Trophoblast cell (in vitro differentiated cells and primary cell): ENCODE results near the gene PTGES3L.
A peak's percentile ranks its signal among the peaks of the same experiment; 100 is the strongest.

ENCODE experiments used
- DNase-seq, 2 donors: peaks; one replicate each; pipeline ENCODE4 v3.0.0-alpha.2; 2016
- H2AFZ ChIP-seq: 2 replicates; pipeline ENCODE4 v1.6.1; 2013; ENCODE audit warnings: low read length, moderate library complexity, mild to moderate bottlenecking; ENCODE audit not compliant: insufficient read depth, poor library complexity
- H2AK5ac ChIP-seq: 2 replicates; pipeline ENCODE4 v1.6.1; 2013; ENCODE audit warnings: mild to moderate bottlenecking, low read length
- H2BK120ac ChIP-seq: 2 replicates; pipeline ENCODE4 v1.6.1; 2013; ENCODE audit warnings: low read length, mild to moderate bottlenecking, moderate library complexity; ENCODE audit not compliant: insufficient read depth, poor library complexity
- H2BK12ac ChIP-seq: 2 replicates; pipeline ENCODE4 v1.6.1; 2013; ENCODE audit warnings: mild to moderate bottlenecking, low read length, moderate library complexity
- H2BK5ac ChIP-seq: 2 replicates; pipeline ENCODE4 v1.6.1; 2013; ENCODE audit warnings: low read length, low read depth, moderate library complexity, mild to moderate bottlenecking; ENCODE audit not compliant: poor library complexity
- H3K14ac ChIP-seq: 2 replicates; pipeline ENCODE4 v1.6.1; 2013; ENCODE audit warnings: mild to moderate bottlenecking, low read length
- H3K18ac ChIP-seq: 2 replicates; pipeline ENCODE4 v1.6.1; 2013; ENCODE audit warnings: mild to moderate bottlenecking, low read length
- H3K23ac ChIP-seq: 2 replicates; pipeline ENCODE4 v1.6.1; 2013; ENCODE audit warnings: low read length
- H3K27ac ChIP-seq: 2 replicates; pipeline ENCODE4 v1.5.1; 2013; ENCODE audit warnings: low read depth, mild to moderate bottlenecking, inconsistent platforms, low read length, moderate library complexity
- H3K27me3 ChIP-seq: 2 replicates; pipeline ENCODE4 v1.6.1; 2013; ENCODE audit warnings: inconsistent platforms, mild to moderate bottlenecking, low read length, moderate library complexity; ENCODE audit not compliant: insufficient read depth
- H3K36me3 ChIP-seq, 2 experiments: 1 replicate in 1 of 2; 2 replicates in 1 of 2; pipeline ENCODE4 v1.6.1; 2013; ENCODE audit warnings: low read length in 2 of 2, mild to moderate bottlenecking in 2 of 2, moderate library complexity in 1 of 2; ENCODE audit not compliant: insufficient read depth in 2 of 2, control insufficient read depth in 1 of 2
- H3K4ac ChIP-seq: 2 replicates; pipeline ENCODE4 v1.6.1; 2013; ENCODE audit warnings: low read depth, mild to moderate bottlenecking, low read length, moderate library complexity
- H3K4me1 ChIP-seq, 2 experiments: 1 replicate in 1 of 2; 2 replicates in 1 of 2; pipeline ENCODE4 v1.6.1; 2013; ENCODE audit warnings: low read length in 2 of 2, mild to moderate bottlenecking in 2 of 2, moderate library complexity in 1 of 2; ENCODE audit not compliant: insufficient read depth in 2 of 2, control insufficient read depth in 1 of 2
- H3K4me2 ChIP-seq: 2 replicates; pipeline ENCODE4 v1.6.1; 2013; ENCODE audit warnings: inconsistent platforms, mild to moderate bottlenecking, low read length, moderate library complexity
- H3K4me3 ChIP-seq: 2 replicates; pipeline ENCODE4 v1.5.1; 2013; ENCODE audit warnings: mild to moderate bottlenecking, low read depth, low read length, inconsistent platforms
- H3K79me1 ChIP-seq: one replicate; pipeline ENCODE4 v1.6.1; 2013; ENCODE audit warnings: low read length
- H3K79me2 ChIP-seq: 2 replicates; pipeline ENCODE4 v1.6.1; 2013; ENCODE audit warnings: low read length, mild to moderate bottlenecking; ENCODE audit not compliant: control insufficient read depth, insufficient read depth, poor library complexity
- H3K9ac ChIP-seq: 2 replicates; pipeline ENCODE4 v1.6.1; 2013; ENCODE audit warnings: mild to moderate bottlenecking, low read length
- H3K9me3 ChIP-seq: 2 replicates; pipeline ENCODE4 v1.6.1; 2013; ENCODE audit warnings: low read depth, mild to moderate bottlenecking, control low read depth, inconsistent platforms, low read length; ENCODE audit not compliant: insufficient read depth
- H4K12ac ChIP-seq: 2 replicates; pipeline ENCODE4 v1.6.1; 2013; ENCODE audit warnings: low read depth, mild to moderate bottlenecking, low read length, moderate library complexity
- H4K8ac ChIP-seq: 2 replicates; pipeline ENCODE4 v1.6.1; 2013; ENCODE audit warnings: low read depth, mild to moderate bottlenecking, low read length, moderate library complexity
- H4K91ac ChIP-seq: one replicate; pipeline ENCODE4 v1.6.1; 2013; ENCODE audit warnings: low read depth, mild to moderate bottlenecking, low read length, moderate library complexity
- WGBS: extraction: QIAGEN DNeasy Blood & Tissue Kit; methylation state at CpG from one replicate; pipeline ENCODE4 v1.1.7; 2013; ENCODE audit warnings: missing lambda C conversion rate; ENCODE audit not compliant: insufficient read length, insufficient coverage; ENCODE audit errors: extremely low coverage; 5-methylcytosine and 5-hydroxymethylcytosine counted together

PTGES3L gene

GRCh38 chr17:43025766-43026537, 46.1 kb upstream of the PTGES3L start:
- H3K4me3 ChIP-seq, result no peak overlapping the region
- no peak overlapping the region for H3K27ac ChIP-seq
- peak overlapping the region; percentile 82 for H3K4me2 ChIP-seq
- H3K18ac ChIP-seq, result no peak overlapping the region
- H4K8ac ChIP-seq, result no peak overlapping the region
- H3K9ac ChIP-seq, result no peak overlapping the region
- DNase-seq, result no peak
- no peaks in the 10 kb centered on the region for H3K36me3 ChIP-seq
- no peak overlapping the region for H2BK5ac ChIP-seq
- H4K12ac ChIP-seq, result no peak overlapping the region
- H2AFZ ChIP-seq, result no peak overlapping the region
- no peak overlapping the region for H2BK120ac ChIP-seq
- H2AK5ac ChIP-seq, result no peak overlapping the region
- no peak overlapping the region for H2BK12ac ChIP-seq
- peaks cover 2% of the 10 kb centered on the region for H3K9me3 ChIP-seq
- H3K27me3 ChIP-seq, result no peaks in the 10 kb centered on the region
- peaks cover 13% of the 10 kb centered on the region for H3K79me1 ChIP-seq
- H3K23ac ChIP-seq, result no peak overlapping the region
- WGBS, result no CpG with 5 or more reads among the region's 16 CpGs
- peaks cover 0 to 6% of the 10 kb centered on the region in 2 experiments for H3K4me1 ChIP-seq
- no peak overlapping the region for H4K91ac ChIP-seq
- H3K14ac ChIP-seq, result no peak overlapping the region
- H3K4ac ChIP-seq, result no peak overlapping the region
- H3K79me2 ChIP-seq, result peaks cover 10% of the 10 kb centered on the region

DNA sequence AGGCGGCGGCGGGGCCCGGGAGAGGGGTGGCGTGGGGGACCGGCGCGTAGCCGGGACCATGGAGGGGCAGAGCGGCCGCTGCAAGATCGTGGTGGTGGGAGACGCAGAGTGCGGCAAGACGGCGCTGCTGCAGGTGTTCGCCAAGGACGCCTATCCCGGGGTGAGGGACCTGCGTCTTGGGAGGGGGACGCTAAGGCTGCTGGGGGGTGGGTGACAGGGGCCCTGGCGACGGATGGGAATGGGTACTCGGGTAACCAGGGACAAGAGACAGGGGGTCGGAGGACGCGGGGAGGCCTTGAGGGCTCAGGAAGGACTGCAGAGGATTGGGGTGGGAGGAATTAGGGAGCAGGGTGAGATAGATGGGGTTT, 45.4 kb upstream of the PTGES3L start:
- Histone ChIP-seq H3K4me1 (peaks cover 0 to 7% of the 10 kb centered on the region in 2 experiments), H3K79me1 (peaks cover 14% of the 10 kb centered on the region), H3K36me3 (no peaks in the 10 kb centered on the region), H3K14ac (no peak overlapping the region), H4K12ac (no peak overlapping the region), H4K8ac (peak overlapping the region; percentile 74), H3K79me2 (peaks cover 11% of the 10 kb centered on the region), H3K4me3 (peak overlapping the region; percentile 70), H3K23ac (no peak overlapping the region), H3K9me3 (peaks cover 2% of the 10 kb centered on the region), H2AFZ (no peak overlapping the region), H3K27ac (no peak overlapping the region), H3K9ac (no peak overlapping the region), H2BK120ac (no peak overlapping the region), H2AK5ac (no peak overlapping the region), H3K27me3 (no peaks in the 10 kb centered on the region), H2BK5ac (no peak overlapping the region), H3K4ac (no peak overlapping the region), H3K18ac (no peak overlapping the region), H2BK12ac (no peak overlapping the region), H3K4me2 (peak overlapping the region; percentile 82), H4K91ac (no peak overlapping the region)
- DNase-seq, result no peak
- WGBS, result no CpG with 5 or more reads among the region's 27 CpGs

DNA sequence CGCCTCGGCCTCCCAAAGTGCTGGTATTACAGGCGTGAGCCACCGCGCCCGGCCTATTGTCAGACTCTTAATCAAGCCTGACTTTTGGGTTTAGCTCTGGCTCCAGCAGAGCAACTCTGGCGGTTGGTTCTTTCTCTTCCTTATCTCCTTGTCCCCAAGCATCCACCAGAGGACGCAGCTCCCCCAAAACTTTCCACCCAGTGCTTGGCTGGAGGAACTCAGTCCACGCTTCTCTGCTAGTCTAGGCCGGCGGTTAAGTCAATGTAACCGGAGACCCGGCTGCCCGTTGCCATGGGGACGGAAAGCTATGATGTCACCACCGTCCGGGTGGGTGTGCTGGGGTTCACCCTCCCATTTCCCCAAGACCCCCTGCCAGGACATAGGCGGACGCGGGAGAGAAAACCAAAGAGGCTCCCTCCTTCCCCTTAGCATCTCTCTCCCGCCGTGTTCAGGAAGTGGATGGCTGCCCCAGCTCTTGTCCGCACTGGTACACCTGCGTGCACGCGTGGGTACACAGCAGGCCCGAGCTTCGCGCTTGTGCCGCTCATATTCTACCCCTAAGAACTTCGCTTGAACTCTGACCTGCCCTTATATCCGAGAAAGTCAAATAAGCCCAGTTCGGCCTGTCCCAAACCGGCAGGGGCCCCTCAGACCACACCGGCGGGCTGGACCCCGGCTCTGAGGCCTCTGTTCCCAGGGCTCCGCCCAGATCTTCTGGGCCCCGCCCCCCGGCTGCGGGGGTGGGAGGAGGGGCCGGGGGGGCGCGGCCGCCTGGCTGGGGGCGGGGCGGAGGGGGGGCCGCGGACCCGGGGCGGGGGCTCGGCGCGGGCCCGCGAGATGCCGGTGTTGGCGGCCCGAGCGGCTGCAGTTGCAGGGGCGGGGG, 44.8 kb upstream of the PTGES3L start, which contains the start of gene RND2:
Gene RND2 (plus strand): TSS at position 825 of the 883 bp plus-strand sequence. CDS start 117 bp downstream, outside the sequence.
- WGBS, result no CpG with 5 or more reads among the region's 61 CpGs
- Histone ChIP-seq H4K12ac (peak within 1 kb of the TSS; percentile 10), H4K91ac (peak within 1 kb of the TSS; percentile 25), H3K4me1 (peaks cover 5 to 12% of the 10 kb centered on the region in 2 experiments), H2AK5ac (no peak within 1 kb of the TSS), H3K18ac (no peak within 1 kb of the TSS), H3K27ac (peak within 1 kb of the TSS; percentile 16), H2BK120ac (no peak within 1 kb of the TSS), H3K79me2 (peaks cover 11% of the 10 kb centered on the region), H3K27me3 (no peaks in the 10 kb centered on the region), H2AFZ (peak within 1 kb of the TSS; percentile 55), H3K9me3 (peaks cover 2% of the 10 kb centered on the region), H3K4me3 (peak within 1 kb of the TSS; percentile 70), H2BK5ac (no peak within 1 kb of the TSS), H3K36me3 (peaks cover 0 to 4% of the 10 kb centered on the region in 2 experiments), H3K14ac (peak within 1 kb of the TSS; percentile 9), H3K4ac (no peak within 1 kb of the TSS), H2BK12ac (no peak within 1 kb of the TSS), H4K8ac (peak within 1 kb of the TSS; percentile 74), H3K4me2 (peak within 1 kb of the TSS; percentile 88), H3K79me1 (peaks cover 14% of the 10 kb centered on the region), H3K23ac (no peak within 1 kb of the TSS), H3K9ac (peak within 1 kb of the TSS; percentile 15)
- DNase-seq, result peak; percentile 46 to 63

DNA sequence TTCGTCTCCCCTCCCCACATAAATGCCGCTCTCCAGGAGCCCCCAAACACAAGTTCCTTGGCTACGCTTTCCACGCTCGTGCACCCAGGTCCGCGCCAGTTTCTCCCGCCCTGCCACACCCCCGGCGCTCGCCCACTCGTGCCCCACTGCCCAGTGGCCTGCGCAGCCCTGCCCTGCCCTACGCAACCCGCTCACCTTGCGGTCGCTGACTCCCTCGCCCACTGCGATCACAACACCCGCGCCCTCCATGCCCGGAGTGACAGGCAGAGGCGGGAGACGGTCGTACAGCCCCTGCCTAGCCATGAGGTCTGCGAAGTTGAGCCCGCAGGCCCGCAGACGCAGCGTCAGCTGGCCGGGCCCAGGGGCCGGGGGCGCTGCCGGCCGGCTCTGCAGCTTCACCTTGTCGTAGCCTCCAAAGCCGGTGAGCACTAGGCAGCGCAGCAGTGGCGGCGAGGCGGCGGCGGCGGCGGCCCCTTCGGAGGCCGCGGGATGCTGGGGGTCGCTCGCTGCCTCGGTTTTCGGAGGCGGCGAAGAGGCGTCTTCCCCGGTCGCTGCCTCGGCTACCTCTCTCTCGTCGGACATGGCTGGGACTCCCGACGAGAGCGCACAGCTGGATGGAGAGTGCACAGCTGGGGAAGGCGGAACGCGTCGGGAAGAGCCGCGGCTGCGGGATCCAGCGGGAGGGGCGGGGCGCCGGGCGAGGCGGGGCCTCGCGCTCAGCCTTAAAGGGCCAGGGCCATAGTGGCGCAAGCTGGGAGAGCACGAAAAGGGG, 42.0 kb upstream of the PTGES3L start, which contains the start of gene VAT1:
Gene VAT1 (minus strand): TSS at position 645 of the 772 bp plus-strand sequence. CDS start 63 bp downstream, at position 582.
- peak within 1 kb of the TSS; percentile 81 for H2BK12ac ChIP-seq
- H3K4me1 ChIP-seq, result peaks cover 14 to 24% of the 10 kb centered on the region in 2 experiments
- no CpG with 5 or more reads among the region's 80 CpGs for WGBS
- peaks cover 12 to 19% of the 10 kb centered on the region in 2 experiments for H3K36me3 ChIP-seq
- H3K4ac ChIP-seq, result peak within 1 kb of the TSS; percentile 94
- H3K9ac ChIP-seq, result peak within 1 kb of the TSS; percentile 95
- H2AK5ac ChIP-seq, result peak within 1 kb of the TSS; percentile 69
- H2BK120ac ChIP-seq, result peak within 1 kb of the TSS; percentile 73
- peak within 1 kb of the TSS; percentile 94 for H3K14ac ChIP-seq
- H4K12ac ChIP-seq, result peak within 1 kb of the TSS; percentile 55
- peak within 1 kb of the TSS; percentile 88 for H3K4me2 ChIP-seq
- peak within 1 kb of the TSS; percentile 91 for H3K18ac ChIP-seq
- H3K27me3 ChIP-seq, result no peaks in the 10 kb centered on the region
- DNase-seq, result peak; percentile 83 to 89
- peak within 1 kb of the TSS; percentile 76 for H2BK5ac ChIP-seq
- peak within 1 kb of the TSS; percentile 81 for H4K8ac ChIP-seq
- peak within 1 kb of the TSS; percentile 81 for H3K27ac ChIP-seq
- H3K23ac ChIP-seq, result peak within 1 kb of the TSS; percentile 82
- peak within 1 kb of the TSS; percentile 73 for H2AFZ ChIP-seq
- peaks cover 2% of the 10 kb centered on the region for H3K9me3 ChIP-seq
- H3K79me1 ChIP-seq, result peaks cover 14% of the 10 kb centered on the region
- peak within 1 kb of the TSS; percentile 100 for H3K4me3 ChIP-seq
- peaks cover 11% of the 10 kb centered on the region for H3K79me2 ChIP-seq
- peak within 1 kb of the TSS; percentile 92 for H4K91ac ChIP-seq
